NCI-H2029 treated with DMSO at 0.1 percent for 48 hours (cell line): ENCODE results near the gene TRIM40.

Experiments
- DNase-seq: peaks from one replicate; lab custom pipeline; 2025; lab: John Stamatoyannopoulos, UW

TRIM40 gene

GRCh38 chr6:30135757-30136156 lies at the start of gene TRIM40:
TSS of gene TRIM40 (plus strand) at chr6:30136140. CDS start at chr6:30137037, 897 bp downstream.
- no peak for DNase-seq

GRCh38 chr6:30087876-30088275 lies 48.1 kb upstream of the TRIM40 start:
- no peak for DNase-seq

- no peak for DNase-seq
Measured at GRCh38 chr6:30091577-30092381, 44.2 kb upstream of the TRIM40 start.

GRCh38 chr6:30092852-30093543 lies 42.9 kb upstream of the TRIM40 start:
- DNase-seq: no peak

- no peak for DNase-seq
Measured at GRCh38 chr6:30093951-30094661, 41.8 kb upstream of the TRIM40 start.

GRCh38 chr6:30096829-30097228 lies 39.1 kb upstream of the TRIM40 start:
- no peak for DNase-seq

GRCh38 chr6:30097902-30098768 lies 37.8 kb upstream of the TRIM40 start:
- no peak for DNase-seq

GRCh38 chr6:30100154-30100553 lies 35.8 kb upstream of the TRIM40 start:
- DNase-seq: no peak

GRCh38 chr6:30100585-30101443 lies 35.1 kb upstream of the TRIM40 start:
- DNase-seq: no peak

GRCh38 chr6:30101444-30102413 lies 34.2 kb upstream of the TRIM40 start:
- DNase-seq: peak; percentile 4

GRCh38 chr6:30102414-30102969 lies 33.4 kb upstream of the TRIM40 start:
- DNase-seq: no peak

GRCh38 chr6:30102970-30103871 lies 32.7 kb upstream of the TRIM40 start:
- DNase-seq: peak; percentile 69

GRCh38 chr6:30103872-30104179 lies 32.1 kb upstream of the TRIM40 start:
- no peak for DNase-seq

GRCh38 chr6:30104661-30105060 lies 31.3 kb upstream of the TRIM40 start:
- DNase-seq: no peak

- DNase-seq: no peak
Measured at GRCh38 chr6:30111266-30111856, 24.6 kb upstream of the TRIM40 start.

GRCh38 chr6:30112402-30112994 lies 23.4 kb upstream of the TRIM40 start:
- no peak for DNase-seq

- DNase-seq: no peak
Measured at GRCh38 chr6:30113003-30113759, 22.8 kb upstream of the TRIM40 start, which contains the start of gene TRIM31. TSS of gene TRIM31 (minus strand) at chr6:30113090. CDS start at chr6:30112805, 285 bp downstream.
